Measurements from ENCODE around the gene FTSJ1. TPM values are rescaled to one million over a fixed set of nuclear protein-coding genes. Genes with fewer than 3 reads are reported as not detected.
"Not testable (repeated sequence)": the region's sequence is repeated elsewhere in the genome, so short reads cannot be mapped to it uniquely, and the experiment has no call there.

Gene FTSJ1
- total RNA-seq (10 to 100 TPM; 46.4 to 50.9 TPM), polyA plus RNA-seq (ENCODE audit: insufficient read depth, low read depth, low replicate concordance) (38.0 TPM)
- long read RNA-seq, donor 1, partial matches to known transcripts, result 0 of 3 reads
- long read RNA-seq, donor 1, other reads (novel, unspliced or antisense), result 0 of 3 reads
- long read RNA-seq, donor 2, partial matches to known transcripts, result 0 of 2 reads
- long read RNA-seq, donor 2, other reads (novel, unspliced or antisense), result 0 of 2 reads

GRCh38 chrX:48475774-48476577 is at the start of gene FTSJ1:
TSS of gene FTSJ1 (plus strand) at chrX:48476199. CDS start at chrX:48478048, 1,849 bp downstream.
- Histone ChIP-seq H3K4me3 (peak within 1 kb of the TSS; percentile 70 to 75), H3K36me3 (ENCODE audit: low read depth, missing control alignments) (no peaks in the 10 kb centered on the region), H3K27me3 (no peaks in the 10 kb centered on the region), H3K4me1 (peaks cover 7% of the 10 kb centered on the region), H3K27ac (peak within 1 kb of the TSS; percentile 42 to 72), H3K9me3 (no peaks in the 10 kb centered on the region)
- TF ChIP-seq CTCF (IDR thresholded peaks at IDR 0.05) (no peak), POLR2A (IDR thresholded peaks at IDR 0.05) (no peak)
- WGBS, 2 donors, result 0% methylated on average over 15 to 45 of the region's 75 CpGs
- peak; percentile 95 for DNase-seq
- intact Hi-C loops (cut with DNase I; ENCODE audit: low total_unique reads), result no loop called here

GRCh38 chrX:48427027-48427716 is 48.8 kb upstream of the FTSJ1 start:
- DNase-seq; H3K27me3 ChIP-seq; H3K9me3 ChIP-seq; H3K36me3 ChIP-seq (ENCODE audit: low read depth, missing control alignments); intact Hi-C loops (cut with DNase I; ENCODE audit: low total_unique reads); H3K4me1 ChIP-seq; H3K4me3 ChIP-seq; H3K27ac ChIP-seq: not testable (repeated sequence)
- no CpG with 5 or more reads among the region's 12 CpGs for WGBS, 2 donors

GRCh38 chrX:48429606-48430005 is 46.4 kb upstream of the FTSJ1 start:
- not testable (repeated sequence) for DNase-seq

GRCh38 chrX:48430166-48430565 is 45.8 kb upstream of the FTSJ1 start:
- H3K9me3 ChIP-seq; H3K36me3 ChIP-seq (ENCODE audit: low read depth, missing control alignments); intact Hi-C loops (cut with DNase I; ENCODE audit: low total_unique reads); H3K4me3 ChIP-seq; DNase-seq; H3K27me3 ChIP-seq; H3K27ac ChIP-seq; H3K4me1 ChIP-seq: not testable (repeated sequence)
- 82 to 89% methylated on average over 4 of the region's 4 CpGs for WGBS, 2 donors

More at GRCh38 chrX:48429606-48430005, 46.4 kb upstream of the FTSJ1 start:
- H3K27me3 ChIP-seq; H3K4me3 ChIP-seq; H3K4me1 ChIP-seq; H3K36me3 ChIP-seq (ENCODE audit: low read depth, missing control alignments); H3K9me3 ChIP-seq; intact Hi-C loops (cut with DNase I; ENCODE audit: low total_unique reads); H3K27ac ChIP-seq: not testable (repeated sequence)
- 47 to 68% methylated on average over 3 to 5 of the region's 5 CpGs for WGBS, 2 donors

- H3K36me3 ChIP-seq (ENCODE audit: low read depth, missing control alignments); H3K27me3 ChIP-seq; H3K9me3 ChIP-seq; intact Hi-C loops (cut with DNase I; ENCODE audit: low total_unique reads); H3K27ac ChIP-seq; DNase-seq; H3K4me3 ChIP-seq; H3K4me1 ChIP-seq: not testable (repeated sequence)
- 83% methylated on average over 9 of the region's 13 CpGs; no CpG with 5 or more reads in 1 of the 2 donors for WGBS, 2 donors
Measured at GRCh38 chrX:48433713-48434112, 42.3 kb upstream of the FTSJ1 start.

GRCh38 chrX:48447201-48447600 is 28.8 kb upstream of the FTSJ1 start:
- H3K27me3 ChIP-seq; H3K36me3 ChIP-seq (ENCODE audit: low read depth, missing control alignments); H3K9me3 ChIP-seq; DNase-seq; intact Hi-C loops (cut with DNase I; ENCODE audit: low total_unique reads); H3K27ac ChIP-seq; H3K4me3 ChIP-seq; H3K4me1 ChIP-seq: not testable (repeated sequence)
- 93 to 94% methylated on average over 6 of the region's 6 CpGs for WGBS, 2 donors

GRCh38 chrX:48450076-48450475 is 25.9 kb upstream of the FTSJ1 start:
- no peak for TF ChIP-seq CTCF (IDR thresholded peaks at IDR 0.05)
- no peak for TF ChIP-seq POLR2A (IDR thresholded peaks at IDR 0.05)
- Histone ChIP-seq H3K4me1 (no peaks in the 10 kb centered on the region), H3K27me3 (no peaks in the 10 kb centered on the region), H3K4me3 (no peak overlapping the region), H3K9me3 (no peaks in the 10 kb centered on the region), H3K36me3 (ENCODE audit: low read depth, missing control alignments) (no peaks in the 10 kb centered on the region), H3K27ac (no peak overlapping the region)
- no peak for DNase-seq
- intact Hi-C loops (cut with DNase I; ENCODE audit: low total_unique reads), result no loop called here
